ENCODE results near the gene FNBP1.
"Not testable (repeated sequence)": the region's sequence is repeated elsewhere in the genome, so short reads cannot be mapped to it uniquely, and the experiment has no call there.

Gene FNBP1

DNA sequence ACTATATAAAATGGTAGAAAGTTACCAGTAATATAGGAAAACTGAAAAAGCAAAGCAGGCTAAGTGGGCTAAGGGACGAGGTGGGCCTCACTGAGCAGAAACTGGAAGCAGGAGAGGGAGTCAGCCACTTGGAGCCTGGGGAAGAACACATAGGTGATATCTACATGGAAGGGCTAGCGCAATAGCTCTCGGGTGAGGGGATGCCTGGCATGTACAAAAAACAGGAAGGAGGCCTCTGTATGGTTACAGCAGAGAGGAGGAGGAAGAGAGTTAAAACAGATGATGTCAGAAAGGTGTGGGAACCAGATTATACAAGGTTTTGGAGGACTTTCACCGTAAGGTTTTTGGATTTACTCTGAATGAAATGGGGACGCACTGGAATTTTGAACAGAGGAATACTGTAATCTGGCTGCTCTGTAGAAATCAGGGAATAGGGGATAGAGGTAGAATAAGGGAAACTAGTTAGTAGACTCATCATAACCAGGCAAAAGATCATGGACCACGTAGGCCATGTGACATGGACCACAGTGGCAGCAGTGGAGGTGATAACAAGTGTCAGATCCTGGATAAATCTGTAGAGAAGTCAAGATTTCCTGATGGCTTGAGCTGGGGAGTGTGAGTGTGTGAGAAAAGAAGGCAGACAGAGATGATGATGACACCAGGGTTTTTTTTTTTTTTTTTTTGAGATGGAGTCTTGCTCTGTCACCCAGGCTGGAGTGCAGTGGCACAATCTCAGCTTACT lies 52.5 kb downstream of the FNBP1 start:
- peak overlapping the region; percentile 21; the same call in 1 of the 2 replicates for H3K4me3 ChIP-seq (ENCODE audit: low read depth, low read length)
- TF ChIP-seq, protein P1, sequence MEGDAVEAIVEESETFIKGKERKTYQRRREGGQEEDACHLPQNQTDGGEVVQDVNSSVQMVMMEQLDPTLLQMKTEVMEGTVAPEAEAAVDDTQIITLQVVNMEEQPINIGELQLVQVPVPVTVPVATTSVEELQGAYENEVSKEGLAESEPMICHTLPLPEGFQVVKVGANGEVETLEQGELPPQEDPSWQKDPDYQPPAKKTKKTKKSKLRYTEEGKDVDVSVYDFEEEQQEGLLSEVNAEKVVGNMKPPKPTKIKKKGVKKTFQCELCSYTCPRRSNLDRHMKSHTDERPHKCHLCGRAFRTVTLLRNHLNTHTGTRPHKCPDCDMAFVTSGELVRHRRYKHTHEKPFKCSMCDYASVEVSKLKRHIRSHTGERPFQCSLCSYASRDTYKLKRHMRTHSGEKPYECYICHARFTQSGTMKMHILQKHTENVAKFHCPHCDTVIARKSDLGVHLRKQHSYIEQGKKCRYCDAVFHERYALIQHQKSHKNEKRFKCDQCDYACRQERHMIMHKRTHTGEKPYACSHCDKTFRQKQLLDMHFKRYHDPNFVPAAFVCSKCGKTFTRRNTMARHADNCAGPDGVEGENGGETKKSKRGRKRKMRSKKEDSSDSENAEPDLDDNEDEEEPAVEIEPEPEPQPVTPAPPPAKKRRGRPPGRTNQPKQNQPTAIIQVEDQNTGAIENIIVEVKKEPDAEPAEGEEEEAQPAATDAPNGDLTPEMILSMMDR (IDR thresholded peaks at IDR 0.05; ENCODE audit: low read depth, low read length, missing control alignments), result no peak
- DNase-seq (ENCODE audit: low read depth), result no peak

DNA sequence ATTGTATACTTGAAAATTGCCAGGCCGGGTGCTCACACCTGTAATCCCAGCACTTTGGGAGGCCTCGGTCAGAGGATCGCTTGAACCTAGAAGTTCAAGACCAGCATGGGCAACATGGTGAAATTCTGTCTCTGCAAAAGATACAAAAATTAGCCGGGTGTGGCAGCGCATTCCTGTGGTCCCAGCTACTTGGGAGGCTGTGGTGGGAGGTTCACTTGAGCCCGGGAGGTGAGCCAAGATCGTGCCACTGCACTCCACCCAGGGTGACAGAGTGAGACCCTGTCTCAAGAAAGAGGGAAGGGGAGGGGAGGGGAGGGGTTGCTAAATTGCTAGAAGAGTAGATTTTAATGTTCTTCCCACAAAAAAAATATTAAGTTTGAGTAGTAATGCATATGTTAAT lies 53.2 kb downstream of the FNBP1 start:
- no peak for DNase-seq (ENCODE audit: low read depth)
- TF ChIP-seq, protein P1 (IDR thresholded peaks at IDR 0.05; ENCODE audit: low read depth, low read length, missing control alignments), result no peak
- peak overlapping the region; percentile 19; the same call in 1 of the 2 replicates for H3K4me3 ChIP-seq (ENCODE audit: low read depth, low read length)

DNA sequence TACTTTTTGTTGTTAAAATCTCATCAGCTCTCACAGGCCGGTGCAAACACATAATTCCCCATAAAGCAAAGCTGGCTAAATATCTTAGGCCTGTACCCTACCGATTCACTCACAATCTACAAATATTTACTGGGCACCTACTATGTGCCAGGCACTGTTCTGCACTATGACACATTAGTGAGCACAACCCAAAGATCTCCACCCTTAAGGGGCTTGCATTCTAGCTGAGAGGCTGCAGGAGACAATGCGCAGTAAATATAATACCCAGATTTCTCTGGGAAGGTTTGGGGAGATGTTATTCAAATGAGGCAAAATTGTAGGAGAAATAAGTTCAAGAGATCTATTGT lies 53.7 kb downstream of the FNBP1 start:
- DNase-seq (ENCODE audit: low read depth), result no peak
- H3K4me3 ChIP-seq (ENCODE audit: low read depth, low read length), result peak overlapping the region; percentile 19; the same call in 1 of the 2 replicates
- TF ChIP-seq, protein P1 (IDR thresholded peaks at IDR 0.05; ENCODE audit: low read depth, low read length, missing control alignments), result no peak

DNA sequence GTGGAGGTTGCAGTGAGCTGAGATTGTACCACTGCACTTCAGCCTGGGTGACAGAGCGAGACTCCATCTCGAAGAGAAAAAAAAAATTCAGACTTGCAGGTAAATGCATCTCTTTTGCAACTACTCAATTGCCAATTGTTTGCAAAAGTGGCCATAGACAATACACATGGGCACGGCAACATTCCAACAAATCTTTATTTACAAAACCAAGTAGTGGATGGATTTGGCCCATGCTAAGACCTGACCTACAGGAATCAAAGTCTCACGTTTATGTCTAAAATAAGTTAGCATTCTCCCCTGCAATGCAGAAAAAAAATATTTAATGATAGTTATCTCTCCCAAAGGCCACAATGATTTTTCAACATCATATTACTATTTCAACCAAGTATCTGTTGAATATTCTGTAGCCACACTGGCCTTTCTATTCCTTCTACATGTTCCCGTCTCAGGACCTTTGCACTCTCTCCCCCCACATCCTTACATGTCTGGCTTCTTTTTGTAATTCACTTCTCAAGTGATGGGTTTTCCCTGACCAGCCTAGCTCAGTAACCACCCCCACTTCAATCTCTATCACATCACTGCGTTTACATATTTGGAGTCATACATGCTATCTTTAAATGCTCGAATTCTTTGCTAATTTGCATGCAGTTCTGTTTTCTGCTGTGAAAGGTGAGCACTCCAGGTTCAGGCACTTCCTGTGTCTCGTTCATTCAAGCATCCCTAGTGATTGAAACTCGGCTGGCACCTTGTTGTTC lies 54.2 kb downstream of the FNBP1 start:
- TF ChIP-seq, protein P1 (IDR thresholded peaks at IDR 0.05; ENCODE audit: low read depth, low read length, missing control alignments), result no peak
- no peak overlapping the region; the same call in 1 of the 2 replicates for H3K4me3 ChIP-seq (ENCODE audit: low read depth, low read length)
- peak; percentile 94 for DNase-seq (ENCODE audit: low read depth)

DNA sequence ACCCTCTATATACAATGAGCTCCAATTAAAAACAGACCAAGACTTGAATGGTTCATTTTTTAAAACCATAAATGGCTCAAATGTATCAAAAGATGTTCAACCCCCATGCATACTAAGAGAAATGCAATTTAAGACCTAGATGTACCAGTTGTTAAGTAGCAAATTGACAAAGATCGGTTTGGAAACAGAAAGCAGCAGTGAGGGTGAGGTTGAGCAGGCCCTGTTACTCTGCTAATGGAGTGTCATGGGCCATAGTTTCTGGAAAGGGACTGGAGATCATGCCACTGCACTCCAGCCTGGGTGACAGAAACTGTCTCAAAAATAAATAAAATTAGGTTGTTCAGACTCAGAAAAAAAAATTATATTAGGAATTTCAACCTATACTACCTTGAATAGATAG lies 55.0 kb downstream of the FNBP1 start:
- TF ChIP-seq, protein P1 (IDR thresholded peaks at IDR 0.05; ENCODE audit: low read depth, low read length, missing control alignments), result no peak
- no peak for DNase-seq (ENCODE audit: low read depth)
- no peak overlapping the region; the same call in 1 of the 2 replicates for H3K4me3 ChIP-seq (ENCODE audit: low read depth, low read length)

DNA sequence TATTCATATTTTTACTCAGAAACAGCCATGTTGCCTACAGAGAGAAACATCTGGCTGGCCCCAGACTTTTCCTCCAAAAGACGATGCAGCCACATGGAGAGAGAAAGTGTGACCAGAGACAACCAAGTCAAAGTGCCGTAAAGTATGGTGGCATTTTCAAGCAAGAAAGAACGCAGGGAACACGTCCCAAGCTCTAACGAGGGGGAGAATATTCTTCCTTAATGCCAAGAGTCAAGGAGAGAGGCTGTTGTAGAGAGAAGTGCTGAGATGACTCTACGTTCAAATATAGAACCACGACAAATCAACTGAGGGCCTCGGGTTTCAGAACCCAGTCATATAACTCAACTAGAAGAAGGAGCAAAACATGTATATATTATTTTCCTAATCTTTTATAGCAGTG lies 55.9 kb downstream of the FNBP1 start:
- TF ChIP-seq, protein P1 (IDR thresholded peaks at IDR 0.05; ENCODE audit: low read depth, low read length, missing control alignments), result no peak
- DNase-seq (ENCODE audit: low read depth), result no peak
- H3K4me3 ChIP-seq (ENCODE audit: low read depth, low read length), result peak overlapping the region; percentile 31; the same call in 1 of the 2 replicates

DNA sequence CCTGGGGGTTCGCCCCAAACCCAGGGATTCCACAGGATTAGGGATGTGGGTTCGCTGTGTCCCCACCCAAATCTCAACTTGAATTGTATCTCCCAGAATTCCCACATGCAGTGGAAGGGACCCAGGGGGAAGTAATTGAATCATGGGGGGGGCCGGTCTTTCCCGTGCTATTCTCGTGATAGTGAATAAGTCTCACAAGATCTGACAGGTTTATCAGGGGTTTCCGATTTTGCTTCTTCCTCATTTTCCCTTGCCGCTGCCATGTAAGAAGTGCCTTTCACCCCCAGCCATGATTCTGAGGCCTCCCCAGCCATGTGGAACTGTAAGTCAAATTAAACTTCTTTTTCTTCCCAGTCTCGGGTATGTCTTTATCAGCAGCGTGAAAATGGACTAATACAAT lies 58.4 kb downstream of the FNBP1 start:
- DNase-seq (ENCODE audit: low read depth); H3K4me3 ChIP-seq (ENCODE audit: low read depth, low read length): not testable (repeated sequence)

Measured in GM12864 (cell line).